ENCODE data around the gene TEX38.
A peak's percentile ranks its signal among the peaks of the same experiment; 100 is the strongest.
"Not testable (repeated sequence)": the region's sequence is repeated elsewhere in the genome, so short reads cannot be mapped to it uniquely, and the experiment has no call there.

The TEX38 gene

GRCh38 chr1:46691997-46692790 lies 20.5 kb downstream of the TEX38 start:
- peaks cover 5% of the 10 kb centered on the region for H3K9me3 Mint-ChIP-seq
- H3K27ac Mint-ChIP-seq, result no peak overlapping the region
- H3K27me3 Mint-ChIP-seq, result no peaks in the 10 kb centered on the region
- H3K4me3 Mint-ChIP-seq, result no peak overlapping the region
- H3K36me3 Mint-ChIP-seq, result peaks cover 22% of the 10 kb centered on the region
- peaks cover 22% of the 10 kb centered on the region for H3K4me1 Mint-ChIP-seq

- Mint-ChIP-seq H3K4me1 (peaks cover 16% of the 10 kb centered on the region), H3K9me3 (peaks cover 5% of the 10 kb centered on the region), H3K27me3 (no peaks in the 10 kb centered on the region), H3K4me3 (no peak overlapping the region), H3K36me3 (peaks cover 21% of the 10 kb centered on the region), H3K27ac (no peak overlapping the region)
Measured at GRCh38 chr1:46692811-46693770, 21.4 kb downstream of the TEX38 start.

DNA sequence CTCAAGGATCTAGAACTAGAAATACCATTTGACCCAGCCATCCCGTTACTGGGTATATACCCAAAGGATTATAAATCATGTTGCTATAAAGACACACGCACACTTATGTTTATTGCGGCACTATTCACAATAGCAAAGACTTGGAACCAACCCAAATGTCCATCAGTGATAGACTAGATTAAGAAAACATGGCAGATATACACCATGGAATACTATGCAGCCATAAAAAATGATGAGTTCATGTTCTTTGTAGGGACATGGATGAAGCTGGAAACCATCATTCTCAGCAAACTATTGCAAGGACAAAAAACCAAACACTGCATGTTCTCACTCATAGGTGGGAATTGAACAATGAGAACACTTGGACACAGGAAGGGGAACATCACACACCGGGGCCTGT lies 23.0 kb downstream of the TEX38 start:
- H3K4me3 Mint-ChIP-seq, H3K27me3 Mint-ChIP-seq, H3K27ac Mint-ChIP-seq, H3K9me3 Mint-ChIP-seq: not testable (repeated sequence)
- Mint-ChIP-seq H3K4me1 (peaks cover 25% of the 10 kb centered on the region), H3K36me3 (peaks cover 20% of the 10 kb centered on the region)

DNA sequence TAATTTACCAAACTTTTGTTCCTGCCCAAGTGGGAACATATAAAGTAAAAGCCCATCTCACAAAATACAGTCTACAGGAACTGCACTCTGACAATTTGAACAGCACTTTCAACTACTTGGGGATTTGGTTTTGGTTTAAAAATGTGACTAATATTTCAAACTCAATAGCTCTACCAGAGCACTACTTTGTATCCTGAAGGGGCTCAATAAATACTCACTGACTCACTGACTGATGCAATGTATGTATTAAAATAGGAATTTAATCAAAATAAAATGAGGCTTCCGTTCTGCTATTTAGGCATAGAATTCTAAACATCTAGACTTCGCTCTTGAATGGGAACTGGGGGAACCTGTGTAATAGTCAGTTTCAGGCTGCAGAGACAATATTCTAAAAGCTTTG lies 25.4 kb downstream of the TEX38 start:
- H3K9me3 Mint-ChIP-seq, result peaks cover 5% of the 10 kb centered on the region
- H3K36me3 Mint-ChIP-seq, result peaks cover 15% of the 10 kb centered on the region
- peak overlapping the region; percentile 27 for H3K27ac Mint-ChIP-seq
- no peaks in the 10 kb centered on the region for H3K27me3 Mint-ChIP-seq
- H3K4me1 Mint-ChIP-seq, result peaks cover 41% of the 10 kb centered on the region
- no peak overlapping the region for H3K4me3 Mint-ChIP-seq

DNA sequence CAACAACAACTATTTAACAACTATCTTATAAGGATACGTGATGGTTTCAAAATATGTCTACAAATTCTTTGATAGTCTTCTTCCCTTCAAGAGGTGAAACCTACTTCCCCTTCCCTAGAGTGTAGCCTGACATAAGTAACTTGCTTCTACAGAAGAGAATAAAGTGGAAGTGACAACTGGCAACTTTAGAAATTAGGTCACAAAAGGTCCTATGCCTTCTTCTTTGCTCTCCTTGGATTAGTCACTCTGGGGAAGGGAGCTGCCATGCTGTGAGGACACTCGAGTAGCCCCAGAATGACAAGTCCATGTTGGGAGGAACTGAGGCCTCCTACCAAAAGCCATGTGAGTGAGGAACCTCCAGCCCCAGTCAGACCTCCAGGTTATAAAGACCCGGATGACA lies 28.0 kb downstream of the TEX38 start:
- Mint-ChIP-seq H3K27ac (no peak overlapping the region), H3K4me3 (no peak overlapping the region), H3K9me3 (peaks cover 5% of the 10 kb centered on the region), H3K27me3 (no peaks in the 10 kb centered on the region), H3K4me1 (peaks cover 51% of the 10 kb centered on the region), H3K36me3 (peaks cover 21% of the 10 kb centered on the region)

DNA sequence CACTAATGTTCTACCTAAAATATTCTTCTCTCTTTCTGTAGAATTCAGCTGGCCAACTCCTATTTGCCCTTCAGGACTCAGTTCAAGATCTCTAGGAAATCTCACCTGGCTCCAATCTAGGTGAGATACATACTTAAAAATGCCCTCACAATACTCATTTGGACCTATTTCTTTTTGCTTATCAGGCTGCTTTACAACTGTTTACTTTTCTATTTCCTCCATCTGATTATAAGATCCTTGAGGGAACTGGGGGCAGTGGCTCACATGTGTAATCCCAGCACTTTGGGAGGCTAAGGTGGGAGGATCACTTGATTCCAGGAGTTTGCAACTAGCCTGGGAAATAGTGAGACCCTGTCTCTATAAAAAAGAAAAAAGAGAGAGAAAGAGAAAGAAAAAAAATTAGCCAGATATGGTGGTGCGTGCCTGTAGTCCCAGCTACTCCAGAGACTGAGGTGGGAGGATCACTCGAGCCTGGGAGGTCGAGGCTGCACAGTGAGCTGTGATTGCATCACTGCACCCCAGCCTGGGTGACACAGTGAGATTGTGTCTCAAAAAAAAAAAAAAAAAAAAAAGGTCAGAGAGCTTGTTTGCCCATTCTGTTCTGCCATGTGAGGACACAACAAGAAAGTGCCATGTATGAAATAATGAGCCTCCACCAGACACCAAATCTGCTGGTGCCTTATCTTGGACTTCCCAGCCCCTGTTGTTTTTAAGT lies 32.4 kb downstream of the TEX38 start:
- Mint-ChIP-seq H3K36me3 (peaks cover 15% of the 10 kb centered on the region), H3K9me3 (no peaks in the 10 kb centered on the region), H3K27ac (no peak overlapping the region), H3K4me3 (no peak overlapping the region), H3K4me1 (peaks cover 68% of the 10 kb centered on the region), H3K27me3 (no peaks in the 10 kb centered on the region)

- no peak overlapping the region for H3K27ac Mint-ChIP-seq
- peaks cover 18% of the 10 kb centered on the region for H3K36me3 Mint-ChIP-seq
- no peaks in the 10 kb centered on the region for H3K9me3 Mint-ChIP-seq
Measured at GRCh38 chr1:46705408-46705807, 33.8 kb downstream of the TEX38 start.

GRCh38 chr1:46708121-46708520 lies 36.5 kb downstream of the TEX38 start:
- Mint-ChIP-seq H3K36me3 (peaks cover 18% of the 10 kb centered on the region), H3K4me3 (no peak overlapping the region), H3K9me3 (no peaks in the 10 kb centered on the region), H3K27me3 (no peaks in the 10 kb centered on the region), H3K4me1 (peaks cover 56% of the 10 kb centered on the region), H3K27ac (no peak overlapping the region)

More at GRCh38 chr1:46705408-46705807, 33.8 kb downstream of the TEX38 start:
- Mint-ChIP-seq H3K4me3 (no peak overlapping the region), H3K4me1 (peaks cover 63% of the 10 kb centered on the region), H3K27me3 (no peaks in the 10 kb centered on the region)

GRCh38 chr1:46714976-46715375 lies 43.3 kb downstream of the TEX38 start:
- Mint-ChIP-seq H3K4me1 (peaks cover 69% of the 10 kb centered on the region), H3K27ac (no peak overlapping the region), H3K36me3 (peaks cover 7% of the 10 kb centered on the region), H3K4me3 (no peak overlapping the region), H3K27me3 (no peaks in the 10 kb centered on the region), H3K9me3 (no peaks in the 10 kb centered on the region)

GRCh38 chr1:46717654-46718053 lies 46.0 kb downstream of the TEX38 start:
- Mint-ChIP-seq H3K4me3 (peak overlapping the region; percentile 97), H3K36me3 (peaks cover 7% of the 10 kb centered on the region), H3K27me3 (no peaks in the 10 kb centered on the region), H3K9me3 (no peaks in the 10 kb centered on the region), H3K4me1 (peaks cover 53% of the 10 kb centered on the region), H3K27ac (peak overlapping the region; percentile 78)

DNA sequence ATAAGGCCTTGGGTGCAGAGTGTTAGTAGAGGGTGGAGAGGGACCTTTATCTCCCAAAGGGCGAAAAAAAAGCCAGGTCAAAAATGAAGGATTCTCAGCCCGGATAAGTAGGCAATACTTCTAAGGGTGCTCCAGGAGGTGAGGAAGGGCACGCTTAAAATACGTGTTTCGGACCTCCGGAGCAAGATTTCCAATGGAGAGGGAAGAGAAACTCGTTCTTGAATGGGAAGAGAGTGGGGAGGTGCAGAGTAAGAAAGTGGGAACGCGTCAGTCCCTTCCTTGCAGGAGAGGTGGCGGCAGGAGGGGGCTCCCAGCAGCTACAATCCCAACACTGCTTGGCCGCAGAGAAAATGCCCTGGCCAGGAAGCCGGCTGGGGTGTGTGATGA lies 46.7 kb downstream of the TEX38 start:
- Mint-ChIP-seq H3K27ac (peak overlapping the region; percentile 92), H3K4me1 (peaks cover 53% of the 10 kb centered on the region), H3K27me3 (no peaks in the 10 kb centered on the region), H3K9me3 (no peaks in the 10 kb centered on the region), H3K4me3 (peak overlapping the region; percentile 97), H3K36me3 (peaks cover 7% of the 10 kb centered on the region)

DNA sequence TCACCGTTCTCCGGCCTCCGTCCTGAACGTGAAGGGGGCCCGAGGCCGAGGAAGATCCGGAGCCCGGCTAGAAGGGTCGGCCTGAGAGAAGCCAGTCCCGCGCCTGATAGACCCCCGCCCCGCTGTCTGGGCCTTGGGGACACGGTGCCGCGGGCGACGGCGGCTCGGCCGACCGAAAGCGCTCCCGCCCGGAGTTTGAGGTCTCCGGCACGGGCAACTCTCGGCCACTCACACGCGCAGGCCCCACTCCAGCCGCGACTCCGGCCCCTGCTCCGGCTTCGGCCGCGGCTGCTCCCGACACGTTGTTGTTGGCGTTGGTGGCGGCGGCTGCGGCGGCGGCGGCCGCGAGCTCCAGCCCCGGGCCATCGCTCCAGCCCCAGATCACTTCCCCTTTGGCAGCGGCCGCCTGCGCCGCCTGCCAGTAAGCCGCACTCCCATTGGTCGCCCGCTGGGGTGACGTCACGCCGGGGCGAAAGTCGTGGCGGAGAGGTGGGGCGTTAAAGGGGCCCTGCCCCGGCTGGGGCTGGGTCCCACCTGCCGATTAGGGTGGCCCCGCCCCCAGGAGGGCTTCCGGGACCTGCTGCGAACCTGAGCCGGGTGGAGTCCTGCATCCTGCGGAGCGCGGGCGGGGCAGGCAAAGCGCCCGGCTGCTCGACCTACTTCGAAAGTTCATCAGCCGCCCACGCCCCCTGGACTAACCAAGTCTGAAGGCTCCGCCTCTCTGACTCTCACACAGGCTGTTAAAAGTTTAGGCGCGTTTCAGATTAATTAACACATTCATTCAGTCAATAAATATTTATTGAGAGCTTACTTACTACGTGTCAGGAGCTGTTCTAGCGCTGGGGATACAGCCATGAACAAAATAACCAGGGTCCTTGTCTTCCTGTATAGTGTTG lies 47.3 kb downstream of the TEX38 start, which contains the start of gene EFCAB14:
EFCAB14 (minus strand) TSS at position 388 of the 896 bp plus-strand sequence. CDS start 1,027 bp downstream, outside the sequence.
- Mint-ChIP-seq H3K4me1 (peaks cover 48% of the 10 kb centered on the region), H3K36me3 (peaks cover 7% of the 10 kb centered on the region), H3K27me3 (no peaks in the 10 kb centered on the region), H3K27ac (peak within 1 kb of the TSS; percentile 92), H3K4me3 (peak within 1 kb of the TSS; percentile 97), H3K9me3 (no peaks in the 10 kb centered on the region)

DNA sequence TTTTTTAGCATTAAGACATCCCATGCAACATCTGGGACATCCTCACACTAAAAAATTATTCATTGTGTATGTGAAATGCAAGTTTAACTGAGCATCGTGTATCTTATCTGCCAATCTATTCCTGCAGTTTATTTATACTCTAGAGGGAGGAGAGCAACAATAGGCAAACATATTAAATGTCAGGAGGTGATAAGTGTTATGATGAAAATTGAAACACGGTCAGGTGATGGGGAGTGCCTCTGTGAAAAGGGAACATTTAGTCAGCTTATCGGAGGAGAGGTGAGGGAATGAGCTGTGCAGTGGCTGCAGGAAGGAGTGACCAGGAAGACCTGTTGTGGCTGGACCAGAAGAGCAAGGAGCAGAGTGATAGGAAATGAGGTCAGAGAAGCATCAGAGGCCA lies 48.0 kb downstream of the TEX38 start:
- H3K27me3 Mint-ChIP-seq, result no peaks in the 10 kb centered on the region
- H3K9me3 Mint-ChIP-seq, result no peaks in the 10 kb centered on the region
- peaks cover 7% of the 10 kb centered on the region for H3K36me3 Mint-ChIP-seq
- peaks cover 42% of the 10 kb centered on the region for H3K4me1 Mint-ChIP-seq
- peak overlapping the region; percentile 87 for H3K4me3 Mint-ChIP-seq
- H3K27ac Mint-ChIP-seq, result peak overlapping the region; percentile 88

DNA sequence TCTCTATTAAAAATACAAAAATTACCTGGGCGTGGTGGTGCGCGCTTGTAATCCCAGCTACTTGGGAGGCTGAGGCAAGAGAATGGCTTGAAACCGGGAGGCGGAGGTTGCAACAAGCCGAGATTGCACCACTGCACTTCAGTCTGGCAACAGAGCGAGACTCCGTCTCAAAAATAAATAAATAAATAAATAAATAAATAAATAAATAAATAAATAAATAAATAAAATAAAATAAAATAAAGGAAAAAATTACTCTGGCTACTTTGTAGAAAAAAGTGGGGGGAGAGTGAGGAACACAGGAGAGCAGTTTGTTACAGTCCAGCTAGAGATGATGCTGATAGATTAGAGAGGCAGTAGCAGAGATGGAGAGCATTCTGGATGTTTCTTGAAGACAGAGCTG lies 48.7 kb downstream of the TEX38 start:
- H3K4me1 Mint-ChIP-seq, result peaks cover 37% of the 10 kb centered on the region
- H3K9me3 Mint-ChIP-seq, H3K4me3 Mint-ChIP-seq, H3K36me3 Mint-ChIP-seq, H3K27me3 Mint-ChIP-seq, H3K27ac Mint-ChIP-seq: not testable (repeated sequence)
